H9 (cell line): ENCODE data around the gene CES2. TPM values are rescaled to one million over a fixed set of nuclear protein-coding genes. Genes with fewer than 3 reads are reported as not detected.

Experiments
- DNase-seq: peaks from one replicate; pipeline ENCODE4 v3.0.0-alpha.2; 2017
- H2AFZ ChIP-seq: one replicate; pipeline ENCODE4 v1.6.1; 2013; ENCODE audit warnings: mild to moderate bottlenecking, low read length, control low read depth, moderate library complexity
- H2AK5ac ChIP-seq: 2 replicates; pipeline ENCODE4 v1.6.1; 2013; ENCODE audit warnings: low read length, control low read depth, mixed read lengths; ENCODE audit not compliant: insufficient read length
- H2BK120ac ChIP-seq: one replicate; pipeline ENCODE4 v1.6.1; 2013; ENCODE audit warnings: low read depth, mild to moderate bottlenecking, low read length, control low read depth, inconsistent platforms; ENCODE audit not compliant: poor library complexity, severe bottlenecking
- H2BK12ac ChIP-seq: 2 replicates; pipeline ENCODE4 v1.6.1; 2013; ENCODE audit warnings: low read length, control low read depth, mixed read lengths, low read depth; ENCODE audit not compliant: insufficient read length
- H2BK15ac ChIP-seq: 2 replicates; pipeline ENCODE4 v1.6.1; 2013; ENCODE audit warnings: low read depth, low read length, control low read depth
- H2BK20ac ChIP-seq: one replicate; pipeline ENCODE4 v1.6.1; 2013; ENCODE audit warnings: low read depth, mild to moderate bottlenecking, low read length, control low read depth, inconsistent platforms; ENCODE audit not compliant: poor library complexity, severe bottlenecking
- H2BK5ac ChIP-seq: 2 replicates; pipeline ENCODE4 v1.6.1; 2013; ENCODE audit warnings: low read length, control low read depth, mixed read lengths; ENCODE audit not compliant: insufficient read length
- H3K14ac ChIP-seq: 2 replicates; pipeline ENCODE4 v1.6.1; 2013; ENCODE audit warnings: low read length, control low read depth; ENCODE audit not compliant: insufficient read depth
- H3K18ac ChIP-seq: 2 replicates; pipeline ENCODE4 v1.6.1; 2013; ENCODE audit warnings: low read depth, mild to moderate bottlenecking, mixed read lengths, low read length, control low read depth; ENCODE audit not compliant: insufficient read length
- H3K23ac ChIP-seq: 2 replicates; pipeline ENCODE4 v1.6.1; 2013; ENCODE audit warnings: low read length, control low read depth, mixed read lengths, low read depth; ENCODE audit not compliant: insufficient read length
- H3K23me2 ChIP-seq: 2 replicates; pipeline ENCODE4 v1.6.1; 2013; ENCODE audit warnings: low read depth, mild to moderate bottlenecking, mixed read lengths, low read length, control low read depth; ENCODE audit not compliant: insufficient read length, poor library complexity, severe bottlenecking
- H3K27ac ChIP-seq: 2 replicates; pipeline ENCODE4 v1.5.1; 2013; ENCODE audit warnings: low read length, control low read depth, mixed read lengths, low read depth; ENCODE audit not compliant: insufficient read length
- H3K27me3 ChIP-seq: 2 replicates; pipeline ENCODE4 v1.6.1; 2013; ENCODE audit warnings: low read length, control low read depth, inconsistent platforms; ENCODE audit not compliant: insufficient read depth
- H3K4ac ChIP-seq: 2 replicates; pipeline ENCODE4 v1.6.1; 2013; ENCODE audit warnings: low read depth, mild to moderate bottlenecking, control low read depth, inconsistent platforms, low read length, moderate library complexity
- H3K4me1 ChIP-seq: 2 replicates; pipeline ENCODE4 v1.6.1; 2013; ENCODE audit warnings: low read length, control low read depth, inconsistent platforms; ENCODE audit not compliant: insufficient read depth
- H3K4me2 ChIP-seq: 2 replicates; pipeline ENCODE4 v1.6.1; 2013; ENCODE audit warnings: low read length, control low read depth, mixed read lengths; ENCODE audit not compliant: insufficient read length, insufficient read depth
- H3K56ac ChIP-seq: 2 replicates; pipeline ENCODE4 v1.6.1; 2013; ENCODE audit warnings: low read depth, mild to moderate bottlenecking, mixed read lengths, low read length, control low read depth; ENCODE audit not compliant: insufficient read length
- H3K79me1 ChIP-seq: 2 replicates; pipeline ENCODE4 v1.6.1; 2013; ENCODE audit warnings: low read depth, mild to moderate bottlenecking, moderate library complexity, low read length, control low read depth, inconsistent platforms; ENCODE audit not compliant: insufficient read depth, poor library complexity, severe bottlenecking
- H3K79me2 ChIP-seq: 2 replicates; pipeline ENCODE4 v1.6.1; 2013; ENCODE audit warnings: low read length, control low read depth, inconsistent platforms; ENCODE audit not compliant: insufficient read depth
- H3K9ac ChIP-seq: 2 replicates; pipeline ENCODE4 v1.6.1; 2013; ENCODE audit warnings: low read length, control low read depth, mixed read lengths; ENCODE audit not compliant: insufficient read length; ENCODE audit errors: extremely low read depth
- H3K9me3 ChIP-seq: one replicate; pipeline ENCODE4 v1.6.1; 2013; ENCODE audit warnings: low read depth, low read length, inconsistent platforms; ENCODE audit not compliant: control insufficient read depth
- H3T11ph ChIP-seq: one replicate; pipeline ENCODE4 v1.6.1; 2013; ENCODE audit warnings: mild to moderate bottlenecking, low read length, control low read depth, inconsistent platforms
- H4K20me1 ChIP-seq: one replicate; pipeline ENCODE4 v1.6.1; 2013; ENCODE audit not compliant: control insufficient read depth, insufficient read length, insufficient read depth
- H4K5ac ChIP-seq: 2 replicates; pipeline ENCODE4 v1.6.1; 2013; ENCODE audit warnings: low read depth, mild to moderate bottlenecking, mixed read lengths, low read length, control low read depth; ENCODE audit not compliant: insufficient read length
- H4K8ac ChIP-seq: replicated peaks from 2 replicates; pipeline ENCODE4 v1.6.1; 2013; ENCODE audit warnings: low read length, control low read depth, mixed read lengths, low read depth; ENCODE audit not compliant: insufficient read length
- H4K91ac ChIP-seq: 2 replicates; pipeline ENCODE4 v1.6.1; 2013; ENCODE audit warnings: low read depth, mild to moderate bottlenecking, moderate library complexity, mixed read lengths, low read length, control low read depth; ENCODE audit not compliant: insufficient read length
- H3K27ac Mint-ChIP-seq, 3 experiments: 2 replicates in 2 of 3; 3 replicates in 1 of 3; pipeline ENCODE4 v1.8.0; 2020 to 2021; ENCODE audit warnings: mixed read lengths in 3 of 3, mild to moderate bottlenecking in 1 of 3, moderate library complexity in 1 of 3
- H3K27me3 Mint-ChIP-seq: 2 replicates; pipeline ENCODE4 v1.8.0; 2021; ENCODE audit warnings: low read depth, mild to moderate bottlenecking, moderate library complexity, mixed read lengths
- H3K36me3 Mint-ChIP-seq, 3 experiments: 2 replicates in 2 of 3; 3 replicates in 1 of 3; pipeline ENCODE4 v1.8.0; 2020 to 2021; ENCODE audit warnings: low read depth in 3 of 3, mixed read lengths in 3 of 3; ENCODE audit not compliant: insufficient read depth in 1 of 3
- H3K4me1 Mint-ChIP-seq, 2 experiments: 2 replicates each; pipeline ENCODE4 v1.8.0; 2020; ENCODE audit warnings: mixed read lengths in 2 of 2
- H3K4me3 Mint-ChIP-seq, 2 experiments: 2 replicates in 1 of 2; 3 replicates in 1 of 2; pipeline ENCODE4 v1.8.0; 2020 to 2021; ENCODE audit warnings: mild to moderate bottlenecking in 2 of 2, mixed read lengths in 2 of 2, moderate library complexity in 1 of 2
- H3K9me3 Mint-ChIP-seq, 2 experiments: 2 replicates in 1 of 2; 3 replicates in 1 of 2; pipeline ENCODE4 v1.8.0; 2020; ENCODE audit warnings: mild to moderate bottlenecking in 2 of 2, mixed read lengths in 2 of 2, moderate library complexity in 1 of 2
- CTCF ChIP-seq: fragments of 200-600 bp; sonication (generic); conservative IDR thresholded peaks from 3 replicates; pipeline ENCODE4 v1.8.0; 2021; ENCODE audit warnings: antibody characterized with exemption, mild to moderate bottlenecking
- WGBS: extraction: QIAGEN DNeasy Blood & Tissue Kit; methylation state at CpG from one replicate; pipeline ENCODE4 v1.1.7; 2013; ENCODE audit warnings: missing lambda C conversion rate, low lambda C conversion rate, mixed read lengths; ENCODE audit not compliant: insufficient read length; ENCODE audit errors: extremely low coverage; 5-methylcytosine and 5-hydroxymethylcytosine counted together
- total RNA-seq: library from RNA; stranded (reverse); gene quantifications from 2 replicates; pipeline ENCODE4 v1.2.1, GENCODE V29; 2021

Gene CES2
- total RNA-seq, 1 experiment from 2014 or later, result 28.2 TPM

DNA sequence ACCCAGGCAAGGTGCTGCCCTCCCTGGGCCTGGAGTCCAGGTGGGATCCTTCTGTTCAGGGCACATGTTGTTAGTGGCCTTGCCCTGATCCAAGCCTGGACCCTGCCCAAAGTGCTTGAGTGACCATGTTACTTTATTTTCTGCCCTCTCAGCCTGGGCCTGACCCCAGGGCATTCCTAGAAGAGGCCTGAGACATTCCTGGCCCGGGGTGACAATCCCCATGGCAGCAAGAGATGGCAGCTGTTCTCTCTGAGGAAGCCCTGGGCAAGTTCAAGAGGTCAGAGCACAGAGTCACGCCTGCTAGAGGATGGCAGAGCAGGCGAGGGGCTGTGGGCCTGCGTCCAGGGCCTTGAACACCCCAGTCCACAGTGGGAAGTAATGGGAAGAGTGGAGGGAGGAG lies 21.6 kb upstream of the CES2 start:
- no peaks in the 10 kb centered on the region for H3K9me3 Mint-ChIP-seq
- no peaks in the 10 kb centered on the region; a peak in 1 of 7 replicates for H3K36me3 Mint-ChIP-seq
- Histone ChIP-seq H4K5ac (no peak overlapping the region), H3K23me2 (no peaks in the 10 kb centered on the region), H2BK5ac (no peak overlapping the region), H2BK12ac (no peak overlapping the region), H4K91ac (no peak overlapping the region), H3K79me2 (no peaks in the 10 kb centered on the region), H3K79me1 (no peaks in the 10 kb centered on the region), H4K8ac (no peak overlapping the region), H3K4me2 (no peak overlapping the region), H4K20me1 (no peaks in the 10 kb centered on the region), H2AK5ac (no peak overlapping the region), H2AFZ (no peak overlapping the region), H2BK15ac (no peak overlapping the region), H2BK20ac (no peak overlapping the region), H3K18ac (no peak overlapping the region), H3K27ac (no peak overlapping the region), H3K9me3 (no peaks in the 10 kb centered on the region), H3K4me1 (no peaks in the 10 kb centered on the region), H2BK120ac (no peak overlapping the region), H3K14ac (no peak overlapping the region), H3K56ac (no peak overlapping the region), H3T11ph (no peak overlapping the region), H3K27me3 (no peaks in the 10 kb centered on the region), H3K23ac (no peak overlapping the region), H3K4ac (no peak overlapping the region), H3K9ac (no peak overlapping the region)
- no peak for DNase-seq
- TF ChIP-seq CTCF, result no peak
- no peak overlapping the region for H3K27ac Mint-ChIP-seq
- no CpG with 5 or more reads among the region's 4 CpGs for WGBS
- H3K4me3 Mint-ChIP-seq, result no peak overlapping the region
- H3K27me3 Mint-ChIP-seq, result peaks cover 33% of the 10 kb centered on the region
- H3K4me1 Mint-ChIP-seq, result peaks cover 0 to 5% of the 10 kb centered on the region in 2 experiments; a peak in 2 of 4 replicates
